Activated CD4-positive, alpha-beta T cell treated with anti-CD3 and anti-CD28 coated beads, Interleukin-2, amount 50 U/mL, for 4 hours (primary cell): Measurements from ENCODE around the gene ENDOU.

Experiments used
- DNase-seq, 2 experiments: peaks; one replicate each; pipeline ENCODE4 v3.0.0-alpha.2; 2020

ENDOU gene

DNA sequence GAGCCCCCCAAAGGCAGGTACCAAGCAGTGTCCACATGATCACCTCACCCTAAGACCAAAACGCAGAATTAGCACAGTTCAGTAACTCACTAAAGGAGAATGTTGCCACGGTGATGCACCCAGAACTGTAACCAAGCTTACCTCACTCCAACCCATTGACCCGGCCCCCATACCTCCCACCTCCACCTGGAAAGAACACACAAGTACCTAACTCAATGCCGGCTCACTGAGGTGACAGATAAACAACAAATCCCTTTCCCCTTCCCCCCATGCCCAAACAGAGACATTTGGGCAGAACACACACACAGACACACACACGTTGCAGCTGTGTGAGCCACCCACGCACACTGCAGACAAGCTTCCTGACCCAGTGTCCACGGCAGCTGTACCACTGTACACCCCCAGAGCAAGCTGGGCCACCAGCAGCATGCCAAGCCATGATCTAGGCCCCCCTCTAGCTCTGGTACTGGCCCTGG is 32.1 kb upstream of the ENDOU start:
- DNase-seq: no peak

- no peak for DNase-seq
Measured at GRCh38 chr12:47755655-47756562, 30.6 kb upstream of the ENDOU start.

- DNase-seq: no peak
Measured at GRCh38 chr12:47754881-47755280, 29.6 kb upstream of the ENDOU start.

- no peak for DNase-seq
Measured at GRCh38 chr12:47754126-47754525, 28.8 kb upstream of the ENDOU start.

GRCh38 chr12:47753021-47754001 is 28.0 kb upstream of the ENDOU start:
- DNase-seq: no peak

- no peak for DNase-seq
Measured at GRCh38 chr12:47752552-47752951, 27.3 kb upstream of the ENDOU start.

DNA sequence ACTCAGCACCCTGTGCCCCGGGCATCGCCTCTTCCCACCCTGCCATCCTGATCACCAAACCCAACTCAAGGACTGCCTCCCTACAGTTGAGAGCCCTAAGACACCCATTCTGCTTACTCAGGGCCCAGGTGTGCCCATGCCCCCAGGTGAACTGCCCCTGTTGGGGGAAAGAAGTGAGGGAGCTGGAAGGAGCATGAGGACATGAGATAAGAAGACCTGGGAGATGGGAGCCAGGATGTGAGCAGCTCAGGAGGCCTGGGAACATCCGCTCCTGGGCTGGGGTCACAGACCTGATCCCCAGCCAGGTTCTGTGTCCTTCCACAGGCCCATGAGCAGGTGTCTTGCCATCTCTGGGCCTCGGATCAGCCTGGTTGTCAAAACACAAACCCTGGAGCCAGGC is 26.8 kb upstream of the ENDOU start:
- no peak for DNase-seq

DNA sequence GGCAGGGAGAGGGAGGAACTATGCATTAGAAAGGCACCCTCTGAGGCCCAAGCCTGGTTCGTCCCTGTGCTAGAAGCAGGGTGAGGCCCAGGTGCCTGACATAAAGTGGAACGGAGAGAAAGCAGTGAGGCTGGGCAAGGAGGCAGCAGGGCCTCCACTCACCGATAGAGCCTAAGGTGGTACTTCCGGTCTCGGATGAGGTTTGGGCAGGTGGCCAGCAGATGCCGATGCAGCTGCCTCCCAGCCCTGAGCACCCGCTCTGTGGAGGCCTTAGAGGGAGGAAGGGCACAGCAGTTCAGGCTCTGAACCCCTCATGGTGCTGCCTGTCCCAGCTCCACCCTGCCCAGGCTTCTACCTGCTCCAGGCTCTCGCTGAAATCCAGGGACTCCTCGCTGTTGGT is 26.3 kb upstream of the ENDOU start:
- DNase-seq: no peak

GRCh38 chr12:47750916-47751470 is 25.7 kb upstream of the ENDOU start:
- DNase-seq: no peak

- no peak for DNase-seq
Measured at GRCh38 chr12:47750229-47750798, 25.0 kb upstream of the ENDOU start.

GRCh38 chr12:47748899-47749298 is 23.6 kb upstream of the ENDOU start:
- DNase-seq: no peak

GRCh38 chr12:47748507-47748828 is 23.2 kb upstream of the ENDOU start:
- DNase-seq: no peak

GRCh38 chr12:47747596-47748506 is 22.6 kb upstream of the ENDOU start:
- no peak for DNase-seq

GRCh38 chr12:47747126-47747525 is 21.8 kb upstream of the ENDOU start:
- DNase-seq: no peak

DNA sequence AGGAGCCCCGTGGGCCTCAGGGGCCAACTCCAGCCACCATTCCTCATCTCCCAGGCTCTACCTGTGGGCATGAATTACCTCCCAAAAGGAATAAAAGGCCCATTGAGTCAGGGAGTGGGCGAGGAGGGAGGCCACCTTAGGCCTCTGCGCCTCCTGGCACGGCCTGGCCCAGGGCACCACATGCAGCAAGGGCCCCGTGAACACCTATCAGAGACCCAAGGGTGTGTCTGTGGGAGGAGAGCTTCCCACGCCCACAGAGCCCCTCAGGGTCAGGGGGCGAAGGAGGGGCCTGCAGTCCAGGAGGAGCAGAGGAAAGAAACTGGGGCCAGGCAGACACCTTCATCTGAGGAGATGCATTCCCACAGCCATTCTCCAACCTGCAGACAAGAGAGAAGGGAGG is 21.2 kb upstream of the ENDOU start:
- no peak for DNase-seq

DNA sequence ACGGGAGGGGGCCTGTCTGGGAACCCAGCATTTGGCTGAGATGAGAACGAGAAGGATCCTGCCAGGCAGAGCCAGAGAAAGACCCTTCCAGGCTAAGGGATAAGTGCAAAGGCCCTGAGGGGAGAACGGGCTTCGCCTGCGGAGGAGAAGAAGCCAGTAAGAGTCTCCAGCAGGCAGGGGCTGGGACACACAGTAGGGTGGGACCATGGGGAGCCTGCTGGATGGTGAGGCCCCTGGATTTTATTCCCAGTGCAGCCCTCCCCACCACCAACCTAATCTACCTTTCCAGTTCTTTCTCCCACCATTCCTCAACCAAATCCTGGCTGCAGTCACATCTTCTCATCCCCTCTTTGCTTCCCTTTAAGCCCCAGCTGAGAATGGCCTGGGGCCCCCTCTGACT is 20.8 kb upstream of the ENDOU start:
- DNase-seq: no peak

GRCh38 chr12:47745485-47746041 is 20.3 kb upstream of the ENDOU start:
- DNase-seq: no peak

DNA sequence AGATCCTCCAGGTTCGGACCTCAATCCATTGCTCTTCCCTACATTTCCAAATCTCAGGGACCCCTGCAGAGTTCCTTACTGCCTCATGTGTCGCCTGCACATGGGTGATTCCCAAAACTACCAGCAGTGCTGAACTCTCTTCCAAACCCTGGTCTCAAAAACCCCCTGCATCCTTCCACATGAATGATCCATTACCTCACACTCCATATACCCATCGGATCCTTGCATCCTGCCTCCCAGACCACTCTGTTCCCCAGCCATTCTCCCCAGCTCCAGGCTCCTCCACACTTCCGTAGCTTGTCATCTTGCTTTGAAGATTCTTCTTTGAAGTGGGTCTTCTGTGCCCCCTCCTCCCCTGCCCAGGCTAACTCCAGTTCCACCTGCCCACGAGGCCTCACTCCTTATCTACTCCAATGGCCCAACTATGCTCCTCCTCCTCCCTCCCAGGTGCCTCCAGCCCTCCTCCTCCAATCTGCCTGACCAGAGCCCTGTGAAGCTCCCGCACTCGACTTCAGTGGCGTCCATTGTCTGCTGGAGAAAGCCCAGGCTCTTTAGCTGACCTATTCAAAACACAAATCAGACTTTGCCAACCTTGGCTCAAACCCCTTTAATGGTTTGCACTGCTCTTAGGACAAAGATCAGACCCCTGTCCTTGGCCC is 19.6 kb upstream of the ENDOU start:
- no peak for DNase-seq

- peak; percentile 66 to 68 for DNase-seq
Measured at GRCh38 chr12:47744005-47744651, 18.8 kb upstream of the ENDOU start.

DNA sequence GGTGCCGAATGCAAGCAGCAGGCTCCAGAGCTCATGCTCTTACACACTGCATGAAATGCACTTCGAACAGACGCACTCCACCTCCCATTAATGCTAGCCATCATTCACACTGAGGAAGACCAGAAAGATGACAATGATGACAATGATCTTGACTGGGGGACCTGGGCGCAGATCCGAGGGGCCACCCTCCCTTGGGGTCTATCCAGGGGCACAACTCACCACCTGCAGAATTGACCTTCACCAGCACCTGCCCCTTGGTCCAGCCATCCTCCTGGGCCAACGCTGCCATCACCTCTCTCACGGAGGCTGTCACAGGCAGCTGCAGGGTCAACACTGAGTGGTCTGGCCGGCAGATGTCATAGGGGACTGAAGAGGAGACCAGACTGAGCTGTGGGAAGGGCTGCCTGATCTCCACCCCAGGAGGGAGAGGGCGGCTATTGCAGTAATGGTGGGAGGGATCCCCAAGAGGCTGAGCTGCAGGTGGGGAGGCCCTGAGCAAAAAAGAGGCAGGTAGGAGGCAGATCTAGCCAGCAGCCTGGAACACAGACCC is 18.1 kb upstream of the ENDOU start:
- DNase-seq: no peak
